ENCODE data around the gene CCDC24. TPM values are rescaled to one million over a fixed set of nuclear protein-coding genes. Genes with fewer than 3 reads are reported as not detected.

The CCDC24 gene
- total RNA-seq, 1 experiment from 2014 or later, result 24.4 TPM

- Histone ChIP-seq H3K36me3 (ENCODE audit: control insufficient read depth, insufficient read depth, low read length) (peaks cover 3% of the 10 kb centered on the region), H3K9me3 (ENCODE audit: control insufficient read depth, insufficient read depth, low read depth, low read length) (no peaks in the 10 kb centered on the region), H3K27me3 (ENCODE audit: control insufficient read depth, insufficient read depth, low read length) (no peaks in the 10 kb centered on the region), H3K27ac (ENCODE audit: low read length) (no peak overlapping the region), H3K4me3 (ENCODE audit: low read depth in 2 of 2, low read length in 2 of 2) (no peak overlapping the region), H3K4me1 (ENCODE audit: control insufficient read depth, insufficient read depth, low read length) (no peaks in the 10 kb centered on the region)
- CTCF ChIA-PET, result no interaction called here
- DNase-seq (ENCODE audit: low read depth, low spot score), result no peak
- in situ Hi-C loops (cut with HindIII; ENCODE audit: low pct_unique_long_range_greater_than_20kb, low sequenced_read_pairs), result no loop called here
- no TSS peak for BruUV-seq (replicated peaks)
- intact Hi-C loops (cut with micrococcal nuclease; ENCODE audit: unreplicated experiment), result no loop called here
- POLR2A ChIA-PET, result no interaction called here
- TF ChIP-seq SIN3A (IDR thresholded peaks at IDR 0.05; ENCODE audit: borderline replicate concordance, insufficient read depth, low read depth, low read length), result no peak
- no peak for TF ChIP-seq TCF7L2 (IDR thresholded peaks at IDR 0.05; ENCODE audit: low read depth, low read length)
- no peak for TF ChIP-seq CTCF (IDR thresholded peaks at IDR 0.05)
- TF ChIP-seq REST (IDR thresholded peaks at IDR 0.05; ENCODE audit: insufficient read depth in 1 of 2, low read depth in 2 of 2, low read length in 1 of 2), result no peak
- TF ChIP-seq POLR2AphosphoS5 (IDR thresholded peaks at IDR 0.05; ENCODE audit: low read depth, low read length), result no peak
- ATAC-seq, result no peak
Observed at GRCh38 chr1:43958351-43959255, 32.8 kb upstream of the CCDC24 start.

- ChIA-PET CTCF (no interaction called here), POLR2A (no interaction called here)
- BruUV-seq (replicated peaks), result no TSS peak
- H3K27me3 ChIP-seq (ENCODE audit: control insufficient read depth, insufficient read depth, low read length), result no peaks in the 10 kb centered on the region
- TF ChIP-seq CTCF (IDR thresholded peaks at IDR 0.05) (no peak), POLR2AphosphoS5 (IDR thresholded peaks at IDR 0.05; ENCODE audit: low read depth, low read length) (no peak), TCF7L2 (IDR thresholded peaks at IDR 0.05; ENCODE audit: low read depth, low read length) (no peak), REST (IDR thresholded peaks at IDR 0.05; ENCODE audit: insufficient read depth in 1 of 2, low read depth in 2 of 2, low read length in 1 of 2) (no peak), SIN3A (IDR thresholded peaks at IDR 0.05; ENCODE audit: borderline replicate concordance, insufficient read depth, low read depth, low read length) (no peak)
- peaks cover 3% of the 10 kb centered on the region for H3K36me3 ChIP-seq (ENCODE audit: control insufficient read depth, insufficient read depth, low read length)
- in situ Hi-C loops (cut with HindIII; ENCODE audit: low pct_unique_long_range_greater_than_20kb, low sequenced_read_pairs) (no loop called here), intact Hi-C loops (cut with micrococcal nuclease; ENCODE audit: unreplicated experiment) (no loop called here)
- H3K4me1 ChIP-seq (ENCODE audit: control insufficient read depth, insufficient read depth, low read length), result no peaks in the 10 kb centered on the region
- DNase-seq (ENCODE audit: low read depth, low spot score) (no peak), ATAC-seq (no peak)
- no peaks in the 10 kb centered on the region for H3K9me3 ChIP-seq (ENCODE audit: control insufficient read depth, insufficient read depth, low read depth, low read length)
- no peak overlapping the region for H3K4me3 ChIP-seq (ENCODE audit: low read depth in 2 of 2, low read length in 2 of 2)
- no peak overlapping the region for H3K27ac ChIP-seq (ENCODE audit: low read length)
Observed at GRCh38 chr1:43960798-43961197, 30.6 kb upstream of the CCDC24 start.

All from Panc1 (cell line).